T-helper 17 cell (primary cell): ENCODE measurements around the gene NKD2. TPM values are rescaled to one million over a fixed set of nuclear protein-coding genes. Genes with fewer than 3 reads are reported as not detected.
"Not testable (repeated sequence)": the region's sequence is repeated elsewhere in the genome, so short reads cannot be mapped to it uniquely, and the experiment has no call there.

Experiments used
- ATAC-seq: fragments of 150-1000 bp; cut with Tn5 transposase; 2 replicates; pipeline ENCODE4 v1.10.0; 2021; ENCODE audit warnings: mild to moderate bottlenecking, moderate library complexity
- DNase-seq, 3 donors: peaks; one replicate each; pipeline versions ENCODE4 v3.0.0 to v3.0.0-alpha.2; 2020 to 2021
- H3K9me3 ChIP-seq: one replicate; pipeline ENCODE4 v1.7.0; 2013; ENCODE audit warnings: low read length, mild to moderate bottlenecking; ENCODE audit not compliant: control insufficient read depth, poor library complexity, severe bottlenecking
- H3K27ac Mint-ChIP-seq: one replicate; pipeline ENCODE4 v1.8.0; 2022; ENCODE audit warnings: mild to moderate bottlenecking, moderate library complexity, mixed read lengths
- H3K27me3 Mint-ChIP-seq: one replicate; pipeline ENCODE4 v1.8.0; 2022; ENCODE audit warnings: mixed read lengths
- H3K36me3 Mint-ChIP-seq: one replicate; pipeline ENCODE4 v1.8.0; 2022; ENCODE audit warnings: low read depth, mixed read lengths
- H3K4me1 Mint-ChIP-seq: one replicate; pipeline ENCODE4 v1.8.0; 2022; ENCODE audit warnings: mild to moderate bottlenecking, mixed read lengths
- H3K4me3 Mint-ChIP-seq: one replicate; pipeline ENCODE4 v1.8.0; 2022; ENCODE audit warnings: mild to moderate bottlenecking, moderate library complexity, mixed read lengths
- total RNA-seq, 4 donors: library from RNA in 2 of 4; stranded (reverse) in 2 of 4; gene quantifications; one replicate each; pipeline ENCODE4 v1.2.3 and lab custom pipeline; 2022 to 2026

Gene NKD2
- total RNA-seq, 2 donors from 2014 or later = not detected

GRCh38 chr5:1054799-1055775 is 46.5 kb downstream of the NKD2 start:
- H3K36me3 Mint-ChIP-seq = peaks cover 2% of the 10 kb centered on the region
- DNase-seq = no peak
- no peaks in the 10 kb centered on the region for H3K9me3 ChIP-seq
- no peak for ATAC-seq
- peak overlapping the region; percentile 33 for H3K4me3 Mint-ChIP-seq
- no peaks in the 10 kb centered on the region for H3K27me3 Mint-ChIP-seq
- no peak overlapping the region for H3K27ac Mint-ChIP-seq
- H3K4me1 Mint-ChIP-seq = peaks cover 5% of the 10 kb centered on the region

- Mint-ChIP-seq H3K27ac (no peak overlapping the region), H3K4me3 (peak overlapping the region; percentile 78), H3K4me1 (peaks cover 5% of the 10 kb centered on the region), H3K36me3 (peaks cover 2% of the 10 kb centered on the region), H3K27me3 (no peaks in the 10 kb centered on the region)
- no peaks in the 10 kb centered on the region for H3K9me3 ChIP-seq
- no peak for DNase-seq
- ATAC-seq = no peak
Observed at GRCh38 chr5:1055896-1056610, 47.5 kb downstream of the NKD2 start.

GRCh38 chr5:1056611-1057484 is 48.2 kb downstream of the NKD2 start:
- peaks cover 2% of the 10 kb centered on the region for H3K36me3 Mint-ChIP-seq
- no peaks in the 10 kb centered on the region for H3K27me3 Mint-ChIP-seq
- H3K27ac Mint-ChIP-seq = no peak overlapping the region
- ATAC-seq (no peak), DNase-seq (no peak)
- H3K4me3 Mint-ChIP-seq = peak overlapping the region; percentile 78
- no peaks in the 10 kb centered on the region for H3K9me3 ChIP-seq
- H3K4me1 Mint-ChIP-seq = peaks cover 5% of the 10 kb centered on the region

- H3K27me3 Mint-ChIP-seq = no peaks in the 10 kb centered on the region
- DNase-seq (peak in 1 of 3 donors; percentile 9), ATAC-seq (no peak)
- H3K9me3 ChIP-seq = no peaks in the 10 kb centered on the region
- no peaks in the 10 kb centered on the region for H3K36me3 Mint-ChIP-seq
- H3K27ac Mint-ChIP-seq = no peak overlapping the region
- H3K4me1 Mint-ChIP-seq = peaks cover 2% of the 10 kb centered on the region
- no peak overlapping the region for H3K4me3 Mint-ChIP-seq
Observed at GRCh38 chr5:1057485-1058082, 49.0 kb downstream of the NKD2 start.

GRCh38 chr5:1058083-1058945 is 49.7 kb downstream of the NKD2 start:
- no peak for ATAC-seq
- peak in 1 of 3 donors; percentile 12 for DNase-seq

GRCh38 chr5:1058988-1059883 is 50.6 kb downstream of the NKD2 start:
- H3K27me3 Mint-ChIP-seq = no peaks in the 10 kb centered on the region
- peaks cover 2% of the 10 kb centered on the region for H3K4me1 Mint-ChIP-seq
- DNase-seq = peak in 1 of 3 donors; percentile 8
- no peaks in the 10 kb centered on the region for H3K9me3 ChIP-seq
- H3K36me3 Mint-ChIP-seq = no peaks in the 10 kb centered on the region
- H3K27ac Mint-ChIP-seq = no peak overlapping the region
- no peak for ATAC-seq
- H3K4me3 Mint-ChIP-seq = peak overlapping the region; percentile 5

More at GRCh38 chr5:1058083-1058945, 49.7 kb downstream of the NKD2 start:
- Mint-ChIP-seq H3K4me3 (peak overlapping the region; percentile 5), H3K27ac (no peak overlapping the region), H3K27me3 (no peaks in the 10 kb centered on the region), H3K4me1 (peaks cover 2% of the 10 kb centered on the region), H3K36me3 (no peaks in the 10 kb centered on the region)
- no peaks in the 10 kb centered on the region for H3K9me3 ChIP-seq

GRCh38 chr5:1059884-1060263 is 51.3 kb downstream of the NKD2 start:
- Mint-ChIP-seq H3K27me3 (no peaks in the 10 kb centered on the region), H3K36me3 (peaks cover 2% of the 10 kb centered on the region), H3K4me1 (peaks cover 2% of the 10 kb centered on the region), H3K27ac (no peak overlapping the region), H3K4me3 (no peak overlapping the region)
- no peak for ATAC-seq
- no peak for DNase-seq
- no peaks in the 10 kb centered on the region for H3K9me3 ChIP-seq

- Mint-ChIP-seq H3K27me3 (no peaks in the 10 kb centered on the region), H3K4me1 (no peaks in the 10 kb centered on the region), H3K27ac (no peak overlapping the region), H3K36me3 (peaks cover 2% of the 10 kb centered on the region), H3K4me3 (no peak overlapping the region)
- DNase-seq = no peak
- no peak for ATAC-seq
- no peaks in the 10 kb centered on the region for H3K9me3 ChIP-seq
Observed at GRCh38 chr5:1060535-1060981, 52.0 kb downstream of the NKD2 start.

GRCh38 chr5:1061292-1061691 is 52.7 kb downstream of the NKD2 start:
- H3K4me1 Mint-ChIP-seq, H3K27ac Mint-ChIP-seq, H3K36me3 Mint-ChIP-seq, ATAC-seq, H3K4me3 Mint-ChIP-seq, H3K9me3 ChIP-seq, H3K27me3 Mint-ChIP-seq, DNase-seq: not testable (repeated sequence)

- H3K4me3 Mint-ChIP-seq = no peak overlapping the region
- H3K36me3 Mint-ChIP-seq = peaks cover 2% of the 10 kb centered on the region
- no peak overlapping the region for H3K27ac Mint-ChIP-seq
- H3K27me3 Mint-ChIP-seq = no peaks in the 10 kb centered on the region
- no peaks in the 10 kb centered on the region for H3K9me3 ChIP-seq
- no peak for ATAC-seq
- no peak for DNase-seq
- H3K4me1 Mint-ChIP-seq = peaks cover 2% of the 10 kb centered on the region
Observed at GRCh38 chr5:1061916-1062315, 53.3 kb downstream of the NKD2 start.
